Fibroblast of skin of left quadriceps (primary cell): ENCODE data around the gene NEUROD4.

Source experiments
- DNase-seq, 2 experiments: peaks; one replicate each; pipeline ENCODE4 v3.0.0-alpha.2; 2013; ENCODE audit warnings: low read depth in 2 of 2

NEUROD4 gene

GRCh38 chr12:55058776-55059175 is 39.0 kb downstream of the NEUROD4 start:
- no peak for DNase-seq

GRCh38 chr12:55060470-55060869 is 40.7 kb downstream of the NEUROD4 start:
- DNase-seq = no peak

DNA sequence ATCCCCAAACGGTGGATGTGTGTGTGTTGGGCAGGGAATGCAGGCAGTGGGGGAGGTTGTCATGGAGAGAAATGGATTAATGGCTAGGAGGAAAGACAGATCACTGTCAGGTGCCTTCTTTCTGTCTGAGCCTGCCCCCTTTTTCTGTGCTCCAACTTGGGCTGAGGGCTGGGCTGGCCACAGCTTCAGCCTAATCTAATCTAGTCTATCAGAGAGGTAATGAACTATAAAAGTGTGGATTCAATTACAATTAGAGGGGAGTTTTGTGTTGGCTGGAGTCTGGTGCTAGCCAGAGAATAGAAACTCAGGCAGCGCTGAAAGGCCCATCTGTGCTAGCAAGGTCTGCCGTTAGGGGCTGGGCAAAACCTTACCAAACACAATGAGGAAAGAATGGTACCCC is 41.2 kb downstream of the NEUROD4 start:
- no peak for DNase-seq

GRCh38 chr12:55063291-55063690 is 43.5 kb downstream of the NEUROD4 start:
- no peak for DNase-seq

- no peak for DNase-seq
These were observed 45.8 kb downstream of the NEUROD4 start for GRCh38 chr12:55065535-55065934.

DNA sequence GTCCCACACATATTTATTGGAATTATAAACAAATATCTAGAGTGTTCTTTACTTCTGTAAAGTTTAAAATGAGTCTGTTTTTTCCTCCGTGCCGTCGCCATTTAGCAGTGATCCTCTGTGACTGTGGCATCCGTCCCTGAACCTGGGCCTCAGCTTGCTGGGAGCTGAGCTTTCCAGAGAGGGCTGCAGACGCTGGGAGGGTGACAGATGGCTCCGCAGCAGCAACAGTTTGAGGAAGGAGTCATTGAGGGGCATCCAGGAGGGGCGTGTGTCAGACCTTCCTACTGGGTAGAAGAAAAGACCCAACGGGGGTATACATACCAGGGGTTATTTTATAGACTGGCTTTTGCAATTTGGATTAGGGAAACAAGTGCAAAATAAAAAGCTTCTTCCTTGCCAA is 47.9 kb downstream of the NEUROD4 start:
- DNase-seq = no peak

DNA sequence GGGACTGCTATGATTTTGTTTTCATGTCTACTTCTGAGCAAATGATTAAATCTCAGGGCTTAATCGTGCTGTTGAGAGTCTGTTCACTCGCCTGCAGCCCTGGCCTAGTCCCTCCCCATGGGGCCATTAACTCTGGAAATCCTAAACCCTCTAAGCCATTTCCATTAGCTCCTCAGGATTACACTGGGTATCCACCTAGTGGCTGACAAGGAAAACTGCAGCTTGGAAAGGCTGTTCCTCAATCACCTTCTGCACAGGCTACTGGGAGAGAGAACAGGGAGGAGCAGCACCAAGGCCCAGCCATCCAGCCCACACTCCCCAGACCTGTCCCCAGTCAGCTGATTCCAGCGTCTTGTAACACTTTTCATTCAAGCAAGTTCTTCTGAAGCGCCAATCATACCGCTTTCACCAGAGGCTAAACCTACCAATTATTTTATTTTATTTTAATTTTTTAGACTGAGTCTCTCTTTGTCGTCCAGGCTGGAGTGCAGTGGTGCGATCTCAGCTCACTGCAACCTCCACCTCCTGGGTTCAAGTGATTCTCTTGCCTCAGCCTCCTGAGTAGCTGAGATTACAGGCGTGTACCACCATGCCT is 48.7 kb downstream of the NEUROD4 start:
- peak; percentile 10 to 18 for DNase-seq

DNA sequence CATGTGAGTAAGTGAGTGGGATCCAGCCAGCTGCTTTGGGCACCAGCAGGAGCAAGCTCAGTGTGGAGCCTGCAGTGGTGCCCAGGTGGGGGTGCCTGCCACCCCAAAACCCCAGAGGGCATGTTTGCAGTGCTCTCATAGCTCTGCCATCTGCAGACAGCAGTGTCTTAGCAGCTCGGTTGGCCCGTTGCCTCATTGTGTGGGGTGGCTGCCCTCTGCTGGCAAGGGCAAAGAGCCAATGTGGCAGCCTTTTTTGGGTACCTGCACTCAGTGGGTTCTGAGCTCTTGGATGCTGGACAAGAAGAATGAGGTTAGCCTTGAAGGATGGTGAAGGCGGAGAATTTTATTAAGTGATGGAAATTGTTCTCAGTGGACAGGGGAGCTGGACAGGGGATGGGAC is 52.3 kb downstream of the NEUROD4 start:
- DNase-seq = no peak

DNA sequence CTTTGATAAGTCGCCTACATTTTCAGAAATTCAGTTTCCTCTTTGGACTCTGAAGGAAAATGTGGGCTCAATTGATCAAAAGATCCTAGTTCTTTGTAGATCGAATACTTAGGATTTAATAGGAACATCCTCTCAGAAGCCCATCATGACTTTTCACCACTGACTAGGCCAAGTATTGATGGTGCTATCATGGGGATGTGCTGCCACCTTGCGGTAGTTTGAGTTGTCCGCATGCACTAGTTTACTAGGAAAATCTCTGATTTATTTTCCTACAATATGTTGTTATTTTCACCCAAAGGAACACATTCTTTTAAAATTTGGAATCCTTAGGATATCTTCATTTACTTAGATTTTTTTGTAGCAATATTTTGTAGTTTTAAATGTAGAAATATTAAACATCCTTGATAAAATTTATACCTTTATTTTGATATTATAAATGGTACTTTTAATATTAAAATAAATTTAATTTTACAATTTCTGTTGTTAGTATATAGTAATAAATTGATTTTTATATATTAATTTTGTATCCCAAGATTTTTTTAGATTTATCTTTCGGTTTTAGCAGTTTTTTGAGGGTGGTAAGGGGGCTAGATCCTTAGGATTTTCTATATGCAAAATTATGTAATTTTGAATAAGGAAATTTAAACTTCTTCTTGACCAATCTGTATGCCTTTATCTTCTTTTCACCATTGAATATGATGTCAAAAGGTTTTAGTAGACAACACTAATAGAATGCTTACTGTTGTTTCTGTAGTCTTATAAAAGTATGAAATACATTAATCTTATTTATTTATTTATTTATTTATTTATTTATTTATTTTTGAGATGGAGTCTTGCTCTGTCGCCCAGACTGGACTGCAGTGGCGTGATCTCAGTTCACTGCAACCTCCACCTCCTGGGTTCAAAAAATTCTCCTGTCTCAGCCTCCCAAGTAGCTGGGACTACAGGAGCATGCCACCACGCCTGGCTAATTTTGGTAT is 53.6 kb downstream of the NEUROD4 start:
- DNase-seq = peak; percentile 18 to 32

DNA sequence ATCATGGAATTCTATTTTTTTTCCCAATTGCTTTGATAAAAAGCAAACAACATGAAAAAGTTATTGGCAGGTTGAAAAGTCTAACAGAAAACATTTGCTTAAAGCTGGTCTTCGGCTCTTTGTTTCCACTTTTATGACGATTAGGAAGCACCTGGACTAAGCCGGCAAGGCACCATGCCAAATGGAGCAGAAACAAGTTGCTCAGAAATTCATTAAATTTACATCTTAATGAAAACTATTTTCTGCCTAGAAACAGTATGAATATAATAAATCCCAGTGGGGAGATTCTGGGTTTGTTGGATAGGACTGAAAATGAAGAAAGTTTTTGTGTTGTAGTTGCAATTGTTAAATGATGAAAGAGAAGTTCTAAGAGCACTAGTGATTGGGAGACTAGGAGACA is 55.0 kb downstream of the NEUROD4 start:
- DNase-seq = no peak
